ENCODE measurements around the gene HOXD12.

Gene HOXD12

DNA sequence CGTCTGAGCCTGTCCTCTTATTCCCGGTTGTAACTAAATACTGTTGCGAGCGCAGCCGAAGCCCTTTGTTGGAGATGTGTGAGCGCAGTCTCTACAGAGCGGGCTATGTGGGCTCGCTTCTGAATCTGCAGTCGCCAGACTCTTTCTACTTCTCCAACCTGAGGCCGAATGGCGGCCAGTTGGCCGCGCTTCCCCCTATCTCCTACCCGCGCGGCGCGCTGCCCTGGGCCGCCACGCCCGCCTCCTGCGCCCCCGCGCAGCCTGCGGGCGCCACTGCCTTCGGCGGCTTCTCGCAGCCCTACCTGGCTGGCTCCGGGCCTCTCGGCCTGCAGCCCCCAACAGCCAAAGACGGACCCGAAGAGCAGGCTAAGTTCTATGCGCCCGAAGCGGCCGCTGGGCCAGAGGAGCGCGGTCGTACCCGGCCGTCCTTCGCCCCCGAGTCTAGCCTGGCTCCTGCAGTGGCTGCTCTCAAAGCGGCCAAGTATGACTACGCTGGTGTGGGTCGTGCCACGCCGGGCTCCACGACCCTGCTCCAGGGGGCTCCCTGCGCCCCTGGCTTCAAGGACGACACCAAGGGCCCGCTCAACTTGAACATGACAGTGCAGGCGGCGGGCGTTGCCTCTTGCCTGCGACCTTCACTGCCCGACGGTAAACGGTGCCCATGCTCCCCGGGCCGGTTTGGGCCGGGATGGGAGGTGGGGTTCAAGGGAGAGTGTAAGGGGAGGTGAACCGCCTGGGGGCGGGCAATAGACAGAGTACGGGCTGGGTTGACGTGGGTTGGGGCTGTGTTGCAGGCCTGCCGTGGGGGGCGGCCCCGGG lies at the start of gene HOXD12:
HOXD12 (plus strand) TSS at position 68 of the 819 bp plus-strand sequence; CDS start at position 75, 7 bp downstream.
- no peak within 1 kb of the TSS for H3K27ac Mint-ChIP-seq
- no peaks in the 10 kb centered on the region for H3K9me3 Mint-ChIP-seq
- peaks cover 29% of the 10 kb centered on the region for H3K4me1 Mint-ChIP-seq
- ATAC-seq (no peak), DNase-seq (ENCODE audit: low spot score in 2 of 2) (no peak)
- H3K4me3 Mint-ChIP-seq: no peak within 1 kb of the TSS
- H3K36me3 Mint-ChIP-seq: peaks cover 7% of the 10 kb centered on the region

DNA sequence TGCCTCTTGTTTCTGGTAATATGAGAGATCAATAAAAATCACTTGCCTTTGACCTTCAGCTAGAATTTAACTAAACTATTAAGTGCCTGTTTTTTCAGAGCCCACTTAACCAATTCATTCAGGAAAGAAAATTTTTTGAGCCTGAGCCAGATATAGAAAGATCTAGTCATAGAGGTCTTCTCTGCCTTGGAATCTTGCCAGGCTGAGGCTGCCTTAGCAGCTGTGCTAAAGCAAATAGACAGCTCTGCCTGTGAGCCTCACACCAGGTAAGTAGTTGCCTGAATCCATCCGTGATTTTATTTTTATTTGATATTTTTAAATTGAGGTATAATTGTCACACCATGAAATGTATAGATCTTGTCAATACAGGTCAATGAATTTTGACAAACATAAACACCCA lies 43.2 kb upstream of the HOXD12 start:
- Mint-ChIP-seq H3K36me3 (no peaks in the 10 kb centered on the region), H3K4me1 (no peaks in the 10 kb centered on the region), H3K9me3 (no peaks in the 10 kb centered on the region), H3K27ac (no peak overlapping the region), H3K4me3 (no peak overlapping the region)
- DNase-seq (ENCODE audit: low spot score in 2 of 2) (no peak), ATAC-seq (no peak)

DNA sequence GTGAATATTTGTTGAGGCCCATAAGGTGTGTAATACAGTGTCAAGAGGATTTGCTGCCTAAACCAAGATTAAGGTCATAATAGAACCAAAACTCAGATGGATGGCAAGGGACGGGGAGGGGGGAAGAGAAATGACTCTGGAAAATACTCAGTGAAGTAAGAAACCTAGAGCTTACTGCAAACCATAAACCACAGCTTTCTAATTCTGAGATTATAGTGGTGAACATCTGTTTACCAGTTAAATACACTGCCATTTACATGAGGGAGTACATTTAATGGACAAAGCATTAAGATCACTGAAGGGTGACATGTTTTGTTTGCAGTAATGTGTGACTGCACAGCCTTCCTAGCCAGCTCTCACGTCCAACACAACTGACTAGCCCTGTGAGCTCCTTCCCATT lies 35.6 kb upstream of the HOXD12 start:
- no peaks in the 10 kb centered on the region for H3K9me3 Mint-ChIP-seq
- H3K4me3 Mint-ChIP-seq: no peak overlapping the region
- DNase-seq (ENCODE audit: low spot score in 2 of 2) (no peak), ATAC-seq (peak; percentile 81)
- peaks cover 13% of the 10 kb centered on the region for H3K4me1 Mint-ChIP-seq
- H3K36me3 Mint-ChIP-seq: no peaks in the 10 kb centered on the region
- H3K27ac Mint-ChIP-seq: no peak overlapping the region

DNA sequence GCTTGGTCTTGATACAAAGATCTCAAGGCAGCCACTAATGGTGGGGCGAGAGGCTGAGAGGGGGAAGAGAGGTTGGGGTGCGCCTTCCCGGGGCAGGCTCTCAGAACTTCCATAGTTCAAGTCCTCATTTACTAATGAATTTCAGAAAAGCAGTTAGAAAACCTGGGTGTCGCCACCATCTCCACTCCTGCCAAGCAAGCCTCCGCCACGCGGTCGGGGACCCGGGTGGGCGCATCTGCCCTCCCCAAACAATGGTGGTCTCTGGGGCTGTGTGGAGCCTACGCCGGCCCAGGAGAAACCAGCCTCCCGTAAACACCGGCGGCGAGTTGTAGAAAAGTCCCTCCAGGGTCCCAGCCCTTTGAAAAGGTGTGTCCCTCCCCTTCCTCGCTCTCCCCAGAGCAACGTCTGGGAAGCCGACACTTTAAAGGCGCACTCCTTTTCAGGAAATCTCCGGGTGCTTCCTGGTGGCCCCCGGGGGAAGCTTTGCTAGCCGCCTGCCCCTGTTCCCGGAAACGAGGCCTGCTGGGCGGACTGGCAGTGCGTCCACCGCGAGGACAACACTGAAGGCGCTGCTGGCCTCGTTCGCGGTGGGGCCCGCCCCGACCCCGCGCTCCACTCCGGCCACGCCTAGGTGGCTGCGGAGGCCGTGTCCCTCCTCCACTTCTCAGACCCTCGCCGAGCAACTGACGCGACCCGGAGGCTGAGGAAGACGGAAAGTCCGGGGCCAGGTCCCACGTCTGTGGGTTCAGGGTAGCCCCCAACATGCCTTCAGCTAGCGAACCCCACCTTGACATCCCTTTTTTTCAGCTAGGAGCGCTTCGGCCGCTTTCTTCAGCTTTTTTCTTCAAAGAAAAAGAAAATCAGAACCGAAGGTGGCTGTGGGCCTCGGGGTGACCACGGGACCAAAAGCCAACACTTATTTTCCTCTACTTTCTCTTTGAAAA lies 32.7 kb upstream of the HOXD12 start:
- H3K4me1 Mint-ChIP-seq: peaks cover 13% of the 10 kb centered on the region
- ATAC-seq (no peak), DNase-seq (ENCODE audit: low spot score in 2 of 2) (no peak)
- no peaks in the 10 kb centered on the region for H3K36me3 Mint-ChIP-seq
- no peaks in the 10 kb centered on the region for H3K9me3 Mint-ChIP-seq
- no peak overlapping the region for H3K27ac Mint-ChIP-seq
- peak overlapping the region; percentile 7 for H3K4me3 Mint-ChIP-seq

DNA sequence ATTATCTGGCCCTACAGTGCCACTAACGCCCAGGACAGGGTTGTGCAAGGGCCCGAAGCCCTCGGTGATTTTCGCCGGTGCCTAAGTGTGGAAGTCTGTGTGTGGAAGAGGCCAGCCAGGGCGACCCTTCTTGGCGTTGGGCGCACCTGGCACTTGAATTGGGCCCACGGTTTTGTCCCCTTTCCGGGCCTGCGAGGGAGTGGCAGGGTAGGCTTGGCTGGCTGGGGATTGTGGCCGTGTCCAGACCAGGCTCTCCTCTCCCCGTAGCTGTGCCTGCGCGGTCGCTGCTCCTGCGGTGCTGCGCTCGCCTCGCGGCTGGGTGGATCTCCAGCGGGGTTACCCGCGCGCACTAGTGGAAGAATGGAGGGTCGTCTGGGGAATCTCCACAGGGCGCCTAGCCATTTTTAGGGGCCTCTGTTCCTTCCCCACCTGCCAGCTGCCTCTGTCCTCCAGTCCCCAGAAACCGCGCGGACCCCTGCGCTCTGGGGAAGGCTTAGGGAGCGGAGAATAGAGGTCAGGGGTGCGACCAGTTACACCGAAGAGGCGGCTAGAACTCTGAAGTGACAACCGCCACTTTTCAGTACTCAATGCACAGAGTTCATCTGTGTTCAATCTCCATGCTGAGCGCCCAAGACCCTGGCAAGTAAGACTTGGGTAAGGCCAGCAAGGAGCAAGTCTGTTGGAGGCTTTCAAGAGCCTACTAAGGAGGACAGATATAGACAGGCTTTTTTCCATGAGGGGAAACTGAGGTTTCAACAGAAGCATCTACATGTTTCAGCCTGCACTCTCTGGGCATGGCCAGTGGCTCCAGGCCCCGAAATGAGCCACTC lies 31.8 kb upstream of the HOXD12 start:
- Mint-ChIP-seq H3K4me3 (peak overlapping the region; percentile 7), H3K4me1 (peaks cover 13% of the 10 kb centered on the region), H3K36me3 (no peaks in the 10 kb centered on the region), H3K9me3 (no peaks in the 10 kb centered on the region), H3K27ac (no peak overlapping the region)
- DNase-seq (ENCODE audit: low spot score in 2 of 2): no peak
- ATAC-seq: no peak

GRCh38 chr2:176068419-176068832 lies 31.2 kb upstream of the HOXD12 start:
- Mint-ChIP-seq H3K4me1 (peaks cover 13% of the 10 kb centered on the region), H3K36me3 (no peaks in the 10 kb centered on the region), H3K27ac (no peak overlapping the region), H3K9me3 (no peaks in the 10 kb centered on the region), H3K4me3 (no peak overlapping the region)
- ATAC-seq (no peak), DNase-seq (ENCODE audit: low spot score in 2 of 2) (no peak)

- Mint-ChIP-seq H3K9me3 (peaks cover 4% of the 10 kb centered on the region), H3K36me3 (no peaks in the 10 kb centered on the region), H3K4me3 (no peak overlapping the region), H3K4me1 (peaks cover 13% of the 10 kb centered on the region), H3K27ac (no peak overlapping the region)
- ATAC-seq (no peak), DNase-seq (ENCODE audit: low spot score in 2 of 2) (no peak)
Observed at GRCh38 chr2:176071330-176072291, 28.0 kb upstream of the HOXD12 start.

- ATAC-seq (no peak), DNase-seq (ENCODE audit: low spot score in 2 of 2) (no peak)
- Mint-ChIP-seq H3K4me3 (no peak overlapping the region), H3K27ac (no peak overlapping the region), H3K36me3 (no peaks in the 10 kb centered on the region), H3K9me3 (peaks cover 4% of the 10 kb centered on the region), H3K4me1 (peaks cover 11% of the 10 kb centered on the region)
Observed at GRCh38 chr2:176072292-176072669, 27.3 kb upstream of the HOXD12 start.

- Mint-ChIP-seq H3K27ac (no peak overlapping the region), H3K9me3 (peaks cover 4% of the 10 kb centered on the region)
Observed at GRCh38 chr2:176072951-176073904, 26.4 kb upstream of the HOXD12 start.

DNA sequence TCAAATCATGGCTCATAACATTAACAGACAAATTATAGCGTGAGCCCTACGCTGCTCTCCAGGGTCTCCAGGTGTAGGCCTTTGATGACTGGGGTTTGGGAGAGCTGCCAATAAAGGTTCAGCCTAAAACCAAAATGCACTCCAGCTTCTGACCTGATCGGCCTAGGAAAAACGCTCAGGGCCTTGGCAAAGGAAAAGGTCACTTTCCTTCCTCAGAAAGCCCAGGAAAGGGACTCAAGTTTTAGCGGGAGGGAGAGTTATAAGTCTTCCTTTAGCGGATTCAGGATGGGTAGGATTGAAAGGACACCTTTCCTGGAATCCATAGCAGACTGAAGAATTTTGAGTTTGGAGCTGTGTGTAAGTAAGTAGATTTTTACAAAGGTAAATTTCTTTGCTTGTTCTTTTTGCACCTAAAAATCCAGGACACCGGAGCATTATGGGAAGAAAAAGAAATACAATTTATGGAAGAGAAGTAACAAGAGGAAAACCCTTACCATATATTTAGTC lies 24.6 kb upstream of the HOXD12 start:
- Mint-ChIP-seq H3K4me1 (peaks cover 9% of the 10 kb centered on the region), H3K36me3 (peaks cover 14% of the 10 kb centered on the region), H3K4me3 (no peak overlapping the region), H3K9me3 (peaks cover 4% of the 10 kb centered on the region), H3K27ac (no peak overlapping the region)
- DNase-seq (ENCODE audit: low spot score in 2 of 2) (no peak), ATAC-seq (no peak)

More at GRCh38 chr2:176072951-176073904, 26.4 kb upstream of the HOXD12 start:
- Mint-ChIP-seq H3K36me3 (no peaks in the 10 kb centered on the region), H3K4me1 (peaks cover 6% of the 10 kb centered on the region), H3K4me3 (no peak overlapping the region)
- DNase-seq (ENCODE audit: low spot score in 2 of 2) (no peak), ATAC-seq (no peak)

DNA sequence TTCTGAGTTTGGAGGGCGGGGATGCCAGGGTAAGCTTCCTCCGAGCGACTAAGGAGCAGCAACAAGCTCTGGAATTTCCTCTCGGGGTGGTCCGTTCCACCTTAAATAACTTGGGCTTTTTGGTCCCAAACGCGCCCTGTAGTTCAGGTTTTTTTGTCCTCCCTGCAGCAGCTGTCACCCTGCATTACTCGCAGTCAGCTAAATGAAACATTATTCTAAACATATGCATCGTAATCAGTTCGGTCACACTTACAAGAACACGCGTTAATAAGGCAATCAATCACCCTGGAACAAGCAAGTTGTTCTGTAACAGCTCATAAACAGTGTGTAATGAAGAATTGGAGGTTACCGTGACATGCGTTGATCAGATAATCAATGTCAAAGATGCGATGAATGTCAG lies 24.1 kb upstream of the HOXD12 start:
- H3K9me3 Mint-ChIP-seq: peaks cover 4% of the 10 kb centered on the region
- DNase-seq (ENCODE audit: low spot score in 2 of 2): no peak
- peaks cover 9% of the 10 kb centered on the region for H3K4me1 Mint-ChIP-seq
- no peak overlapping the region for H3K27ac Mint-ChIP-seq
- no peak for ATAC-seq
- no peak overlapping the region for H3K4me3 Mint-ChIP-seq
- peaks cover 14% of the 10 kb centered on the region for H3K36me3 Mint-ChIP-seq

GRCh38 chr2:176076063-176076462 lies 23.5 kb upstream of the HOXD12 start:
- Mint-ChIP-seq H3K9me3 (peaks cover 4% of the 10 kb centered on the region), H3K36me3 (peaks cover 18% of the 10 kb centered on the region), H3K4me1 (peaks cover 9% of the 10 kb centered on the region), H3K4me3 (no peak overlapping the region), H3K27ac (no peak overlapping the region)
- no peak for DNase-seq (ENCODE audit: low spot score in 2 of 2)
- no peak for ATAC-seq

DNA sequence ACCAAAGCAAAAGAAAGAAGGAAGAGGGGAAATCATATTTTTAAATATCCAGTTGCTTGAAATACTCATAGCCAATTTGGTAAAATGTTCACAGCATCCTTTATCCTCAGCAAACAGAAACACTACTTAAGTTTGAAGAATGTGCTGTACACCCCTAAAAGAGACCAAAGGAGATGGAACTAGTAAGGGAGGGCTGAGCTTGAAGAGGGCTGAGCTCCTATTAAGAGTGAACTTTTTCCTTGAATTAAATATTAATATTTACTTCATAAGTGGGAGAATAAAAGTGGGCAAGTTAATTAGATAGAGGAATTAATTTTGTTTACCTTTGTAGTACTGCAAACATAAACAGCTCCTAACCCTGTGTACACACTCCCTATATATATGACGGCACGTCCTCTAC lies 22.8 kb upstream of the HOXD12 start:
- no peak for ATAC-seq
- Mint-ChIP-seq H3K36me3 (peaks cover 26% of the 10 kb centered on the region), H3K4me1 (peaks cover 9% of the 10 kb centered on the region), H3K27ac (no peak overlapping the region), H3K4me3 (no peak overlapping the region), H3K9me3 (peaks cover 4% of the 10 kb centered on the region)
- no peak for DNase-seq (ENCODE audit: low spot score in 2 of 2)

Data from stimulated activated effector memory CD8-positive, alpha-beta T cell treated with anti-CD3 and anti-CD28 coated beads, Interleukin-12 subunit alpha, Interleukin-12 subunit beta, amount 100 ng/mL, for 72 hours (primary cell).